Measurements from ENCODE around the gene XAB2.

- no peak for TF ChIP-seq POLR2AphosphoS5 (IDR thresholded peaks at IDR 0.05; ENCODE audit: borderline replicate concordance, low read depth, low read length)
- no peak for TF ChIP-seq EZH2 (IDR thresholded peaks at IDR 0.05)
These were observed 47.5 kb upstream of the XAB2 start, which contains the start of gene MCEMP1 for GRCh38 chr19:7676854-7677253.
